Hepatocyte (in vitro differentiated cells): ENCODE results near the gene GNAT1. TPM values are rescaled to one million over a fixed set of nuclear protein-coding genes. Genes with fewer than 3 reads are reported as not detected.

ENCODE experiments used
- DNase-seq: peaks from one replicate; pipeline ENCODE4 v3.0.0-alpha.2; 2016; ENCODE audit warnings: low spot score
- H2AFZ ChIP-seq: fragments of 200-600 bp; sonication (generic); 2 replicates; pipeline ENCODE4 v1.6.0; 2016; ENCODE audit warnings: antibody characterized with exemption, mild to moderate bottlenecking
- H3K27ac ChIP-seq: fragments of 200-600 bp; sonication (generic); 2 replicates; pipeline ENCODE4 v1.5.1; 2016; ENCODE audit warnings: mild to moderate bottlenecking
- H3K27me3 ChIP-seq: fragments of 200-600 bp; sonication (generic); 2 replicates; pipeline ENCODE4 v1.6.1; 2016
- H3K36me3 ChIP-seq: fragments of 200-600 bp; sonication (generic); replicated peaks from 2 replicates; pipeline ENCODE4 v1.5.1; 2016; ENCODE audit warnings: low read depth; ENCODE audit not compliant: insufficient read depth
- H3K4me1 ChIP-seq: fragments of 200-600 bp; sonication (generic); 2 replicates; pipeline ENCODE4 v1.5.1; 2016; ENCODE audit warnings: mild to moderate bottlenecking, moderate library complexity; ENCODE audit not compliant: insufficient read depth
- H3K4me2 ChIP-seq: fragments of 200-600 bp; sonication (generic); 2 replicates; pipeline ENCODE4 v1.6.0; 2016
- H3K4me3 ChIP-seq: fragments of 200-600 bp; sonication (generic); 2 replicates; pipeline ENCODE4 v1.5.1; 2016; ENCODE audit warnings: mild to moderate bottlenecking
- H3K79me2 ChIP-seq: fragments of 200-600 bp; sonication (generic); 2 replicates; pipeline ENCODE4 v1.6.0; 2017; ENCODE audit warnings: mild to moderate bottlenecking
- H3K9me2 ChIP-seq: fragments of 200-600 bp; sonication (generic); replicated peaks from 2 replicates; pipeline ENCODE4 v1.6.0; 2017; ENCODE audit warnings: mild to moderate bottlenecking; ENCODE audit not compliant: insufficient read depth
- H3K9me3 ChIP-seq: fragments of 200-600 bp; sonication (generic); 2 replicates; pipeline ENCODE4 v1.5.1; 2016; ENCODE audit warnings: low read depth, mild to moderate bottlenecking
- H4K20me1 ChIP-seq: fragments of 200-600 bp; sonication (generic); 2 replicates; pipeline ENCODE4 v1.6.0; 2016; ENCODE audit warnings: mild to moderate bottlenecking; ENCODE audit not compliant: insufficient read depth, poor library complexity, severe bottlenecking
- CTCF ChIP-seq: fragments of 200-600 bp; sonication (generic); IDR thresholded peaks from 2 replicates; pipeline ENCODE4 v1.5.1; 2016; ENCODE audit warnings: antibody characterized with exemption, mild to moderate bottlenecking; ENCODE audit not compliant: poor library complexity
- EZH2 ChIP-seq: fragments of 200-600 bp; sonication (generic); IDR thresholded peaks from 2 replicates; pipeline ENCODE4 v1.6.1; 2016; ENCODE audit warnings: antibody characterized with exemption, mild to moderate bottlenecking, borderline replicate concordance
- EZH2phosphoT487 ChIP-seq: fragments of 200-600 bp; sonication (generic); IDR thresholded peaks from one replicate; pipeline ENCODE4 v1.6.1; 2018; ENCODE audit warnings: antibody characterized with exemption, mild to moderate bottlenecking, low read depth, moderate library complexity; ENCODE audit not compliant: unreplicated experiment, severe bottlenecking
- WGBS: methylation state at CpG from one replicate; pipeline ENCODE4 v1.1.6; 2016; ENCODE audit warnings: low lambda C conversion rate; ENCODE audit errors: missing lambda C conversion rate; 5-methylcytosine and 5-hydroxymethylcytosine counted together
- polyA plus RNA-seq: library from polyadenylated mRNA; unstranded; fragments of >200 nt; fragmentation: Nextera tagmentation; extraction: Ambion mirVana; gene quantifications from 2 replicates; pipeline ENCODE4 v1.2.1, GENCODE V29; 2016
- total RNA-seq: library from RNA; depleted of rRNA; stranded (reverse); fragments of >200 nt; gene quantifications from 2 replicates; pipeline ENCODE4 v1.2.3, GENCODE V29; 2014

Gene GNAT1
- total and polyA plus RNA-seq, 2 experiments from 2014 or later, result not detected

- H3K4me1 ChIP-seq, result no peaks in the 10 kb centered on the region
- DNase-seq, result no peak
- H3K79me2 ChIP-seq, result no peaks in the 10 kb centered on the region
- TF ChIP-seq EZH2phosphoT487 (no peak), EZH2 (no peak), CTCF (no peak)
- no peaks in the 10 kb centered on the region for H3K9me3 ChIP-seq
- no peak overlapping the region for H3K4me2 ChIP-seq
- H3K4me3 ChIP-seq, result no peak overlapping the region
- no peak overlapping the region for H3K27ac ChIP-seq
- H3K36me3 ChIP-seq, result no peaks in the 10 kb centered on the region
- WGBS, result 100% methylated on average over 2 of the region's 4 CpGs
- H3K27me3 ChIP-seq, result no peaks in the 10 kb centered on the region
- no peaks in the 10 kb centered on the region for H3K9me2 ChIP-seq
- no peak overlapping the region for H2AFZ ChIP-seq
- no peaks in the 10 kb centered on the region for H4K20me1 ChIP-seq
Measured at GRCh38 chr3:50185230-50185629, 6.2 kb upstream of the GNAT1 start.

- DNase-seq, result no peak
- Histone ChIP-seq H3K36me3 (no peaks in the 10 kb centered on the region), H3K4me3 (no peak overlapping the region), H3K27ac (no peak overlapping the region), H3K4me2 (no peak overlapping the region), H3K79me2 (no peaks in the 10 kb centered on the region), H3K27me3 (no peaks in the 10 kb centered on the region), H3K9me2 (no peaks in the 10 kb centered on the region), H3K4me1 (no peaks in the 10 kb centered on the region), H3K9me3 (no peaks in the 10 kb centered on the region), H2AFZ (no peak overlapping the region), H4K20me1 (no peaks in the 10 kb centered on the region)
- WGBS, result 98% methylated on average over 10 of the region's 10 CpGs
- TF ChIP-seq EZH2 (no peak), EZH2phosphoT487 (no peak), CTCF (no peak)
Measured at GRCh38 chr3:50186096-50186495, 5.3 kb upstream of the GNAT1 start.

GRCh38 chr3:50187750-50188149, 3.7 kb upstream of the GNAT1 start:
- Histone ChIP-seq H3K9me2 (no peaks in the 10 kb centered on the region), H4K20me1 (no peaks in the 10 kb centered on the region), H3K9me3 (no peaks in the 10 kb centered on the region), H3K4me3 (no peak overlapping the region), H3K4me2 (no peak overlapping the region), H2AFZ (no peak overlapping the region), H3K27ac (no peak overlapping the region), H3K79me2 (no peaks in the 10 kb centered on the region), H3K4me1 (no peaks in the 10 kb centered on the region), H3K27me3 (no peaks in the 10 kb centered on the region), H3K36me3 (no peaks in the 10 kb centered on the region)
- 95% methylated on average over 18 of the region's 19 CpGs for WGBS
- TF ChIP-seq CTCF (no peak), EZH2phosphoT487 (no peak), EZH2 (no peak)
- no peak for DNase-seq

GRCh38 chr3:50189274-50189673, 2.1 kb upstream of the GNAT1 start:
- no peak overlapping the region for H3K27ac ChIP-seq
- H2AFZ ChIP-seq, result no peak overlapping the region
- peaks cover 3% of the 10 kb centered on the region for H3K27me3 ChIP-seq
- TF ChIP-seq CTCF, result peak; percentile 87
- TF ChIP-seq EZH2phosphoT487, result no peak
- TF ChIP-seq EZH2, result no peak
- no peaks in the 10 kb centered on the region for H3K9me3 ChIP-seq
- H3K79me2 ChIP-seq, result no peaks in the 10 kb centered on the region
- H3K4me1 ChIP-seq, result no peaks in the 10 kb centered on the region
- H3K36me3 ChIP-seq, result no peaks in the 10 kb centered on the region
- DNase-seq, result peak; percentile 91
- WGBS, result 21% methylated on average over 5 of the region's 5 CpGs
- H4K20me1 ChIP-seq, result no peaks in the 10 kb centered on the region
- no peak overlapping the region for H3K4me2 ChIP-seq
- H3K4me3 ChIP-seq, result no peak overlapping the region
- H3K9me2 ChIP-seq, result no peaks in the 10 kb centered on the region
